Measurements from ENCODE around the gene BLOC1S2.
"Not testable (repeated sequence)": the region's sequence is repeated elsewhere in the genome, so short reads cannot be mapped to it uniquely, and the experiment has no call there.

Gene BLOC1S2

GRCh38 chr10:100289641-100290040 lies 3.2 kb upstream of the BLOC1S2 start:
- DNase-seq (ENCODE audit: low spot score) = no peak

GRCh38 chr10:100288196-100288595 lies 1.7 kb upstream of the BLOC1S2 start:
- DNase-seq (ENCODE audit: low spot score) = no peak

GRCh38 chr10:100287756-100288155 lies 1.3 kb upstream of the BLOC1S2 start:
- no peak for DNase-seq (ENCODE audit: low spot score)

GRCh38 chr10:100285326-100285725 lies 1.2 kb downstream of the BLOC1S2 start:
- DNase-seq (ENCODE audit: low spot score) = not testable (repeated sequence)

GRCh38 chr10:100282907-100283306 lies 3.6 kb downstream of the BLOC1S2 start:
- DNase-seq (ENCODE audit: low spot score) = no peak

- DNase-seq (ENCODE audit: low spot score) = not testable (repeated sequence)
Measured at GRCh38 chr10:100276971-100277370, 9.5 kb downstream of the BLOC1S2 start.

- peak; percentile 78 for DNase-seq (ENCODE audit: low spot score)
Measured at GRCh38 chr10:100267239-100268104, 19.0 kb downstream of the BLOC1S2 start, which contains the start of gene CWF19L1. TSS of gene CWF19L1 (minus strand) at chr10:100267638. CDS start at chr10:100267593, 45 bp downstream.

- DNase-seq (ENCODE audit: low spot score) = no peak
Measured at GRCh38 chr10:100265821-100266485, 20.5 kb downstream of the BLOC1S2 start.

- DNase-seq (ENCODE audit: low spot score) = no peak
Measured at GRCh38 chr10:100254191-100254590, 32.3 kb downstream of the BLOC1S2 start.

- DNase-seq (ENCODE audit: low spot score) = no peak
Measured at GRCh38 chr10:100253041-100253440, 33.4 kb downstream of the BLOC1S2 start.

GRCh38 chr10:100248820-100249219 lies 37.7 kb downstream of the BLOC1S2 start:
- DNase-seq (ENCODE audit: low spot score) = no peak

GRCh38 chr10:100245484-100246220 lies 40.8 kb downstream of the BLOC1S2 start:
- DNase-seq (ENCODE audit: low spot score) = no peak

GRCh38 chr10:100239851-100240250 lies 46.6 kb downstream of the BLOC1S2 start:
- DNase-seq (ENCODE audit: low spot score) = no peak

GRCh38 chr10:100238429-100238828 lies 48.1 kb downstream of the BLOC1S2 start:
- no peak for DNase-seq (ENCODE audit: low spot score)

GRCh38 chr10:100232101-100232500 lies 54.4 kb downstream of the BLOC1S2 start:
- no peak for DNase-seq (ENCODE audit: low spot score)

- no peak for DNase-seq (ENCODE audit: low spot score)
Measured at GRCh38 chr10:100229819-100230422, 56.6 kb downstream of the BLOC1S2 start.

GRCh38 chr10:100223879-100224278 lies 62.6 kb downstream of the BLOC1S2 start:
- DNase-seq (ENCODE audit: low spot score) = no peak
